NCI-H510A treated with DMSO at 0.1 percent for 48 hours (cell line): ENCODE results near the gene SEC24B.
"Not testable (repeated sequence)": the region's sequence is repeated elsewhere in the genome, so short reads cannot be mapped to it uniquely, and the experiment has no call there.

Source experiments
- DNase-seq: peaks from one replicate; lab custom pipeline; 2025; lab: John Stamatoyannopoulos, UW

SEC24B gene

DNA sequence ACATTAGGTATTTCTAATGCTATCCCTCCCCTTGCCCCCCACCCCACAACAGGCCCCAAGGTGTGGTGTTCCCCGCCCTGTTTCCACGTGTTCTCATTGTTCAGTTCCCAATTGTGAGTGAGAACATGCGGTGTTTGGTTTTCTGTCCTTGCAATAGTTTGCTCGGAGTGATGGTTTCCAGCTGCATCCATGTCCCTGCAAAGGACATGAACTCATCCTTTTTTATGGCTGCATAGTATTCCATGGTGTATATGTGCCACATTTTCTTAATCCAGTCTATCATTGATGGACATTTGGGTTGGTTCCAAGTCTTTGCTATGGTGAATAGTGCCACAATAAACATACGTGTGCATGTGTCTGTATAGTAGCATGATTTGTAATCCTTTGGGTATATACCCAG lies 146.4 kb downstream of the SEC24B start:
- DNase-seq = not testable (repeated sequence)

DNA sequence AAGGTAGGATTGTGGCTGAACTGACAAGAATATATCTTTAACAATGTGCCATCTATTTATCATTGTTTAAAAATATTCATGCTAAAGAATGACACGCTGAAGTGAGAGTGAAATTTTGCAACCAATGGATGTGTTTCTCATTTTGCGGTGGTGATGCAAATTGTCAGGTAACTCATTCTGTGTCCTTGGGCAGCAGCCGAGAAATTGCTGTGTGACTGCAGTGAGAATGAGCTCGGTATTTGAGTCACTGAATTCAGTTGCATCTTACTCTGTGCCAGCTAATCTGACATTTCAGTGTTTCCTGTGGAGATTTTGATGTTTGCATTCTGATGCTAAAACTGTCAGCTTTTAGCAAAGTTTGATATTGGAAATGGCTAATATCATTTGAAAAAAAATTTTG lies 154.6 kb downstream of the SEC24B start:
- no peak for DNase-seq

DNA sequence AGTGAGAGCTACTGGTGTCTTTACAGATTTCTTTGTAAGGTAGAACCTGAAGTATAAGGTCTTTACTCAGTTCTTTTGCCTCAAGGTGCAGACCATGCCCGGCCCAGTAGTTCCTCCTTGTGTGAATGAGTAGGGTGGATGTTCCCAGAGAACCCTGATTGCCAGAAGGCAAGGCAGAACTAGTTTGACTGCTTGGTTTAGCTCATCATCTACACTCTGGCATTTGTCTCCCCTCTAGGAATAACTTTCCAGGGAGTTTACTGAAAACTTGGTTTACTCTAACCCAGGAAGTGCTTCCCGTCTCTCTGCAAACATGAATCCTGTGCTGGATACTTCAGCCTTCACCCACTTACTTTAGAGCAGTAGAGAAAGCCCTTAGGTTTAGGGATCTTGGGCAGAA lies 155.5 kb downstream of the SEC24B start:
- no peak for DNase-seq

DNA sequence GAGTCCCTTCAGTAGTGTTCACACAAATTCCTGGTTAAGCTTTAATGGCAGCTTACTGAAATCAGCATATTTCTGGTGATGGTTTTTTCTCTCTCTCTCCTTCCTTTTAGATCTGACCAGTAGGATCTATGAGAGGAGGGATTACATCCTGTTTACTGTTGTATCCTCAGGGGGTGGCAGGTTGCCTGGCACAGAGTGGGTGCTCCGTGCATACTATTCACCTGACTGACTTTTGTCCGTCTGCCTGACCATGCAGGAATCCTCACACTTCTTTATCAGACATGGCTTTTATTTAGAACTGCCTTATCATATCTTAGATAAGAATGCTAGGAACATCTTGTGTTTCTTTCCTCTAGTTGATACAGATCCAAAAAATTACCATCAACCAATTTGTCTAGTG lies 156.0 kb downstream of the SEC24B start:
- DNase-seq = no peak
